IPS-18a (cell line): ENCODE results near the gene WDR1.

Source experiments
- H3K27ac ChIP-seq: one replicate; pipeline ENCODE4 v1.5.1; 2013; ENCODE audit warnings: low read length
- H3K27me3 ChIP-seq: one replicate; pipeline ENCODE4 v1.6.1; 2013; ENCODE audit warnings: mild to moderate bottlenecking, low read length; ENCODE audit not compliant: control insufficient read depth, insufficient read depth
- H3K36me3 ChIP-seq: one replicate; pipeline ENCODE4 v1.6.1; 2013; ENCODE audit warnings: low read depth, low read length; ENCODE audit not compliant: control insufficient read depth
- H3K4me1 ChIP-seq: one replicate; pipeline ENCODE4 v1.6.1; 2013; ENCODE audit warnings: low read depth, low read length; ENCODE audit not compliant: control insufficient read depth
- H3K4me3 ChIP-seq: one replicate; pipeline ENCODE4 v1.5.1; 2013; ENCODE audit warnings: low read length
- H3K9ac ChIP-seq: one replicate; pipeline ENCODE4 v1.6.1; 2013; ENCODE audit warnings: mild to moderate bottlenecking, low read length, moderate library complexity
- H3K9me3 ChIP-seq: one replicate; pipeline ENCODE4 v1.6.1; 2013; ENCODE audit warnings: low read depth, low read length; ENCODE audit not compliant: control insufficient read depth

WDR1 gene

GRCh38 chr4:10109995-10110670 lies 6.5 kb downstream of the WDR1 start:
- H3K9me3 ChIP-seq, result no peaks in the 10 kb centered on the region
- no peak overlapping the region for H3K4me3 ChIP-seq
- H3K4me1 ChIP-seq, result peaks cover 35% of the 10 kb centered on the region
- no peak overlapping the region for H3K27ac ChIP-seq
- H3K9ac ChIP-seq, result no peak overlapping the region
- H3K27me3 ChIP-seq, result no peaks in the 10 kb centered on the region
- peaks cover 74% of the 10 kb centered on the region for H3K36me3 ChIP-seq

- H3K9ac ChIP-seq, result no peak overlapping the region
- H3K27me3 ChIP-seq, result no peaks in the 10 kb centered on the region
- no peaks in the 10 kb centered on the region for H3K9me3 ChIP-seq
- H3K4me3 ChIP-seq, result no peak overlapping the region
- H3K27ac ChIP-seq, result no peak overlapping the region
- H3K4me1 ChIP-seq, result peaks cover 41% of the 10 kb centered on the region
- peaks cover 68% of the 10 kb centered on the region for H3K36me3 ChIP-seq
Measured at GRCh38 chr4:10108818-10109783, 7.5 kb downstream of the WDR1 start.

- Histone ChIP-seq H3K4me3 (no peak overlapping the region), H3K9ac (no peak overlapping the region), H3K27me3 (no peaks in the 10 kb centered on the region), H3K27ac (no peak overlapping the region), H3K9me3 (no peaks in the 10 kb centered on the region), H3K4me1 (peaks cover 46% of the 10 kb centered on the region), H3K36me3 (peaks cover 65% of the 10 kb centered on the region)
Measured at GRCh38 chr4:10108391-10108790, 8.2 kb downstream of the WDR1 start.

- H3K4me3 ChIP-seq, result no peak overlapping the region
- no peaks in the 10 kb centered on the region for H3K27me3 ChIP-seq
- H3K9me3 ChIP-seq, result no peaks in the 10 kb centered on the region
- H3K27ac ChIP-seq, result no peak overlapping the region
- no peak overlapping the region for H3K9ac ChIP-seq
- H3K36me3 ChIP-seq, result peaks cover 62% of the 10 kb centered on the region
- peaks cover 51% of the 10 kb centered on the region for H3K4me1 ChIP-seq
Measured at GRCh38 chr4:10107111-10108091, 9.2 kb downstream of the WDR1 start.

- H3K4me1 ChIP-seq, result peaks cover 46% of the 10 kb centered on the region
- no peak overlapping the region for H3K4me3 ChIP-seq
- H3K36me3 ChIP-seq, result peaks cover 62% of the 10 kb centered on the region
- no peak overlapping the region for H3K27ac ChIP-seq
- no peak overlapping the region for H3K9ac ChIP-seq
- H3K27me3 ChIP-seq, result no peaks in the 10 kb centered on the region
- H3K9me3 ChIP-seq, result no peaks in the 10 kb centered on the region
Measured at GRCh38 chr4:10106421-10107039, 10.1 kb downstream of the WDR1 start.

GRCh38 chr4:10105920-10106319 lies 10.7 kb downstream of the WDR1 start:
- Histone ChIP-seq H3K9ac (no peak overlapping the region), H3K4me3 (no peak overlapping the region), H3K9me3 (no peaks in the 10 kb centered on the region), H3K4me1 (peaks cover 40% of the 10 kb centered on the region), H3K27me3 (no peaks in the 10 kb centered on the region), H3K27ac (no peak overlapping the region), H3K36me3 (peaks cover 60% of the 10 kb centered on the region)

- Histone ChIP-seq H3K27ac (no peak overlapping the region), H3K27me3 (no peaks in the 10 kb centered on the region), H3K4me3 (no peak overlapping the region), H3K4me1 (peaks cover 37% of the 10 kb centered on the region), H3K9ac (no peak overlapping the region), H3K9me3 (no peaks in the 10 kb centered on the region), H3K36me3 (peaks cover 57% of the 10 kb centered on the region)
Measured at GRCh38 chr4:10105421-10105820, 11.2 kb downstream of the WDR1 start.

- no peak overlapping the region for H3K27ac ChIP-seq
- peaks cover 37% of the 10 kb centered on the region for H3K4me1 ChIP-seq
- H3K4me3 ChIP-seq, result no peak overlapping the region
- H3K27me3 ChIP-seq, result no peaks in the 10 kb centered on the region
- no peak overlapping the region for H3K9ac ChIP-seq
- peaks cover 57% of the 10 kb centered on the region for H3K36me3 ChIP-seq
- H3K9me3 ChIP-seq, result no peaks in the 10 kb centered on the region
Measured at GRCh38 chr4:10104991-10105276, 11.7 kb downstream of the WDR1 start.

GRCh38 chr4:10104211-10104990 lies 12.2 kb downstream of the WDR1 start:
- H3K4me3 ChIP-seq, result no peak overlapping the region
- no peak overlapping the region for H3K9ac ChIP-seq
- H3K9me3 ChIP-seq, result no peaks in the 10 kb centered on the region
- H3K36me3 ChIP-seq, result peaks cover 59% of the 10 kb centered on the region
- peaks cover 37% of the 10 kb centered on the region for H3K4me1 ChIP-seq
- no peak overlapping the region for H3K27ac ChIP-seq
- H3K27me3 ChIP-seq, result no peaks in the 10 kb centered on the region

- Histone ChIP-seq H3K36me3 (peaks cover 61% of the 10 kb centered on the region), H3K27me3 (no peaks in the 10 kb centered on the region), H3K4me1 (peaks cover 37% of the 10 kb centered on the region), H3K27ac (no peak overlapping the region), H3K9ac (no peak overlapping the region), H3K4me3 (no peak overlapping the region), H3K9me3 (no peaks in the 10 kb centered on the region)
Measured at GRCh38 chr4:10102474-10103332, 13.9 kb downstream of the WDR1 start.
